Smooth muscle cell (in vitro differentiated cells): ENCODE data around the gene GRIK2. TPM values are rescaled to one million over a fixed set of nuclear protein-coding genes. Genes with fewer than 3 reads are reported as not detected.

ENCODE experiments used
- DNase-seq: peaks from one replicate; lab custom pipeline; 2025; ENCODE audit not compliant: unreplicated experiment; lab: John Stamatoyannopoulos, UW
- H2AFZ ChIP-seq: fragments of 200-600 bp; sonication (generic); 2 replicates; pipeline ENCODE4 v1.6.0; 2016; ENCODE audit warnings: antibody characterized with exemption, low read depth, mild to moderate bottlenecking
- H3F3A ChIP-seq: fragments of 200-600 bp; sonication (generic); 2 replicates; pipeline ENCODE4 v1.6.0; 2017; ENCODE audit warnings: antibody characterized with exemption, low read depth
- H3K27ac ChIP-seq: fragments of 200-600 bp; sonication (generic); 2 replicates; pipeline ENCODE4 v1.5.1; 2016; ENCODE audit warnings: low read depth, mild to moderate bottlenecking
- H3K27me3 ChIP-seq: fragments of 200-600 bp; sonication (generic); 2 replicates; pipeline ENCODE4 v1.6.1; 2016; ENCODE audit warnings: low read depth, mild to moderate bottlenecking
- H3K36me3 ChIP-seq: fragments of 200-600 bp; sonication (generic); 2 replicates; pipeline ENCODE4 v1.5.1; 2016; ENCODE audit warnings: low read depth
- H3K4me1 ChIP-seq: fragments of 200-600 bp; sonication (generic); 2 replicates; pipeline ENCODE4 v1.5.1; 2016; ENCODE audit warnings: low read depth
- H3K4me2 ChIP-seq: fragments of 200-600 bp; sonication (generic); 2 replicates; pipeline ENCODE4 v1.6.0; 2016; ENCODE audit warnings: mild to moderate bottlenecking
- H3K4me3 ChIP-seq: fragments of 200-600 bp; sonication (generic); 2 replicates; pipeline ENCODE4 v1.5.1; 2016; ENCODE audit warnings: mild to moderate bottlenecking
- H3K79me2 ChIP-seq: fragments of 200-600 bp; sonication (generic); 2 replicates; pipeline ENCODE4 v1.6.0; 2016; ENCODE audit warnings: low read depth, mild to moderate bottlenecking
- H3K9ac ChIP-seq: fragments of 200-600 bp; sonication (generic); 2 replicates; pipeline ENCODE4 v1.6.0; 2016; ENCODE audit warnings: low read depth
- H3K9me3 ChIP-seq: fragments of 200-600 bp; sonication (generic); replicated peaks from 2 replicates; pipeline ENCODE4 v1.5.1; 2016; ENCODE audit warnings: low read depth
- H4K20me1 ChIP-seq: fragments of 200-600 bp; sonication (generic); 2 replicates; pipeline ENCODE4 v1.6.0; 2016; ENCODE audit warnings: low read depth
- CTCF ChIP-seq: fragments of 200-600 bp; sonication (generic); IDR thresholded peaks from 2 replicates; pipeline ENCODE4 v1.5.1; 2017; ENCODE audit warnings: borderline replicate concordance, mild to moderate bottlenecking, antibody characterized with exemption; ENCODE audit not compliant: insufficient read depth, poor library complexity, severe bottlenecking
- WGBS: methylation state at CpG from one replicate; pipeline ENCODE4 v1.1.7; 2016; ENCODE audit warnings: low lambda C conversion rate; 5-methylcytosine and 5-hydroxymethylcytosine counted together
- polyA plus RNA-seq: library from polyadenylated mRNA; unstranded; fragments of >200 nt; fragmentation: Nextera tagmentation; extraction: Ambion mirVana; gene quantifications from 2 replicates; pipeline ENCODE4 v1.2.1, GENCODE V29; 2016
- total RNA-seq: library from RNA; depleted of rRNA; stranded (reverse); fragments of >200 nt; gene quantifications from 2 replicates; pipeline ENCODE4 v1.2.3, GENCODE V29; 2014

The GRIK2 gene
- total and polyA plus RNA-seq, 2 experiments from 2014 or later: 10.0 to 23.6 TPM

- no peak for DNase-seq
Measured at GRCh38 chr6:102028176-102028575, 634.7 kb downstream of the GRIK2 start.

GRCh38 chr6:102038964-102039363, 645.5 kb downstream of the GRIK2 start:
- H3K4me3 ChIP-seq: no peak overlapping the region
- no peak overlapping the region for H3K4me2 ChIP-seq
- TF ChIP-seq CTCF: no peak

More at GRCh38 chr6:102028176-102028575, 634.7 kb downstream of the GRIK2 start:
- no peak overlapping the region for H3K4me2 ChIP-seq
- no peak overlapping the region for H2AFZ ChIP-seq
- WGBS: 92% methylated on average over 2 of the region's 2 CpGs
- no peaks in the 10 kb centered on the region for H3K79me2 ChIP-seq
- H3K9ac ChIP-seq: no peak overlapping the region
- TF ChIP-seq CTCF: no peak
- no peaks in the 10 kb centered on the region for H3K9me3 ChIP-seq
- no peaks in the 10 kb centered on the region for H3F3A ChIP-seq
- no peaks in the 10 kb centered on the region for H3K27me3 ChIP-seq
- H3K4me3 ChIP-seq: no peak overlapping the region
- H3K27ac ChIP-seq: no peak overlapping the region
- no peaks in the 10 kb centered on the region for H4K20me1 ChIP-seq
- no peaks in the 10 kb centered on the region for H3K36me3 ChIP-seq
- H3K4me1 ChIP-seq: no peaks in the 10 kb centered on the region

GRCh38 chr6:102039441-102039840, 645.9 kb downstream of the GRIK2 start:
- no peak for DNase-seq
- Histone ChIP-seq H4K20me1 (no peaks in the 10 kb centered on the region), H3K79me2 (no peaks in the 10 kb centered on the region), H3K36me3 (no peaks in the 10 kb centered on the region), H3K4me1 (no peaks in the 10 kb centered on the region), H3K9ac (no peak overlapping the region), H3K27ac (no peak overlapping the region), H3F3A (no peaks in the 10 kb centered on the region), H3K27me3 (no peaks in the 10 kb centered on the region), H3K4me2 (no peak overlapping the region), H3K4me3 (no peak overlapping the region), H3K9me3 (no peaks in the 10 kb centered on the region), H2AFZ (no peak overlapping the region)
- 91% methylated on average over 3 of the region's 3 CpGs for WGBS
- TF ChIP-seq CTCF: no peak

More at GRCh38 chr6:102038964-102039363, 645.5 kb downstream of the GRIK2 start:
- Histone ChIP-seq H3K36me3 (no peaks in the 10 kb centered on the region), H4K20me1 (no peaks in the 10 kb centered on the region), H3K4me1 (no peaks in the 10 kb centered on the region), H3K9ac (no peak overlapping the region), H3K79me2 (no peaks in the 10 kb centered on the region), H3K9me3 (no peaks in the 10 kb centered on the region), H2AFZ (no peak overlapping the region), H3K27ac (no peak overlapping the region), H3K27me3 (no peaks in the 10 kb centered on the region), H3F3A (no peaks in the 10 kb centered on the region)
- DNase-seq: no peak
- 76% methylated on average over 3 of the region's 3 CpGs for WGBS

GRCh38 chr6:102051001-102051400, 657.5 kb downstream of the GRIK2 start:
- no peak for TF ChIP-seq CTCF
- no peaks in the 10 kb centered on the region for H3K9me3 ChIP-seq
- H3K79me2 ChIP-seq: no peaks in the 10 kb centered on the region
- no peak overlapping the region for H3K9ac ChIP-seq
- H2AFZ ChIP-seq: no peak overlapping the region
- DNase-seq: no peak
- no peak overlapping the region for H3K4me2 ChIP-seq
- H4K20me1 ChIP-seq: no peaks in the 10 kb centered on the region
- no peak overlapping the region for H3K4me3 ChIP-seq
- H3K27ac ChIP-seq: no peak overlapping the region
- 100% methylated on average over 1 of the region's 1 CpG for WGBS
- no peaks in the 10 kb centered on the region for H3K36me3 ChIP-seq
- no peaks in the 10 kb centered on the region for H3K27me3 ChIP-seq
- no peaks in the 10 kb centered on the region for H3F3A ChIP-seq
- H3K4me1 ChIP-seq: no peaks in the 10 kb centered on the region
